H1 (cell line): Measurements from ENCODE around the gene TMEM63A. TPM values are rescaled to one million over a fixed set of nuclear protein-coding genes. Genes with fewer than 3 reads are reported as not detected.

ENCODE experiments used
- CTCF ChIA-PET: fragments of 300-600 bp; sonication (Branson Sonifier 250); formaldehyde crosslinking; loops from one replicate; lab custom pipeline; 2021; ENCODE audit not compliant: partially characterized antibody; lab: Charles Lee
- POLR2A ChIA-PET: fragments of 300-600 bp; sonication (Branson Sonifier 250); formaldehyde crosslinking; loops from one replicate; lab custom pipeline; 2021; ENCODE audit warnings: inconsistent platforms; ENCODE audit not compliant: partially characterized antibody; lab: Charles Lee
- DNase-seq, 2 experiments: peaks; one replicate each; pipeline versions ENCODE4 v3.0.0 to v3.0.0-alpha.2; 2010 to 2022; ENCODE audit warnings: low spot score in 2 of 2, low read depth in 1 of 2, mixed read lengths in 1 of 2
- FAIRE-seq: peaks from 2 replicates; lab custom pipeline; 2011; peaks lifted over from hg19 to GRCh38; lab: Jason Lieb, UNC
- H2AFZ ChIP-seq: 2 replicates; pipeline ENCODE4 v1.8.1; 2012; ENCODE audit warnings: low read length, inconsistent platforms
- H2AK5ac ChIP-seq: 2 replicates; pipeline ENCODE4 v1.6.1; 2013; ENCODE audit warnings: low read depth, low read length
- H2BK120ac ChIP-seq: replicated peaks from 2 replicates; pipeline ENCODE3; 2013; ENCODE audit warnings: low read depth, low read length, inconsistent platforms
- H2BK12ac ChIP-seq: 2 replicates; pipeline ENCODE4 v1.6.1; 2013; ENCODE audit warnings: low read depth, low read length
- H2BK15ac ChIP-seq: 2 replicates; pipeline ENCODE4 v1.6.1; 2013; ENCODE audit warnings: low read length
- H2BK20ac ChIP-seq: 2 replicates; pipeline ENCODE4 v1.6.1; 2013; ENCODE audit warnings: low read length
- H2BK5ac ChIP-seq: 2 replicates; pipeline ENCODE4 v1.6.1; 2013; ENCODE audit warnings: low read depth, low read length
- H3K14ac ChIP-seq: 2 replicates; pipeline ENCODE4 v1.6.1; 2013; ENCODE audit warnings: inconsistent platforms; ENCODE audit not compliant: insufficient read length
- H3K18ac ChIP-seq: 2 replicates; pipeline ENCODE4 v1.6.1; 2013; ENCODE audit warnings: low read length; ENCODE audit errors: extremely low read depth
- H3K23ac ChIP-seq: 2 replicates; pipeline ENCODE4 v1.6.1; 2013; ENCODE audit warnings: inconsistent platforms; ENCODE audit not compliant: insufficient read length
- H3K23me2 ChIP-seq: 2 replicates; pipeline ENCODE4 v1.6.1; 2013; ENCODE audit warnings: low read depth, low read length
- H3K27ac ChIP-seq: 2 replicates; pipeline ENCODE4 v1.6.1; 2011; ENCODE audit warnings: low read depth, low read length, inconsistent platforms
- H3K27me3 ChIP-seq, 4 experiments: replicated peaks in 1 of 4; 1 replicate in 1 of 4; 2 replicates in 3 of 4; pipeline versions ENCODE4 v1.6.1 to v1.8.1; 2011 to 2013; ENCODE audit warnings: low read length in 3 of 4, mild to moderate bottlenecking in 3 of 4, inconsistent platforms in 2 of 4, mixed read lengths in 2 of 4, moderate library complexity in 1 of 4; ENCODE audit not compliant: control insufficient read depth in 3 of 4, insufficient read depth in 3 of 4; ENCODE audit errors: extremely low read depth in 1 of 4
- H3K36me3 ChIP-seq, 4 experiments: 2 replicates each; pipeline versions ENCODE4 v1.6.1 to v1.8.1; 2011 to 2013; ENCODE audit warnings: mild to moderate bottlenecking in 4 of 4, low read length in 3 of 4, moderate library complexity in 2 of 4, control low read depth in 1 of 4, inconsistent platforms in 1 of 4; ENCODE audit not compliant: insufficient read depth in 4 of 4, control insufficient read depth in 2 of 4
- H3K4ac ChIP-seq: replicated peaks from 2 replicates; pipeline ENCODE3; 2013; ENCODE audit warnings: low read length, low read depth, mixed read lengths, inconsistent platforms; ENCODE audit not compliant: insufficient read length
- H3K4me1 ChIP-seq, 4 experiments: replicated peaks in 1 of 4; 1 replicate in 1 of 4; 2 replicates in 3 of 4; pipeline versions ENCODE4 v1.6.1 to v1.8.1; 2011 to 2013; ENCODE audit warnings: low read length in 3 of 4, inconsistent platforms in 2 of 4, mixed read lengths in 1 of 4; ENCODE audit not compliant: insufficient read depth in 4 of 4, control insufficient read depth in 3 of 4
- H3K4me2 ChIP-seq, 2 experiments: 2 replicates each; pipeline versions ENCODE4 v1.6.1 to v1.8.1; 2011 to 2013; ENCODE audit warnings: low read depth in 2 of 2, low read length in 2 of 2, control low read depth in 1 of 2, inconsistent platforms in 1 of 2, mild to moderate bottlenecking in 1 of 2; ENCODE audit not compliant: insufficient read depth in 1 of 2
- H3K4me3 ChIP-seq, 4 experiments: fragments of 200-600, 300-600 bp in 1 of 4; sonication (generic), shearing (Covaris generic), sonication (Bioruptor Twin) in 1 of 4; 2 replicates each; pipeline versions ENCODE4 v1.5.1 to v1.8.1; 2011 to 2016; ENCODE audit warnings: low read length in 4 of 4, low read depth in 3 of 4, control low read depth in 2 of 4, inconsistent platforms in 2 of 4, mild to moderate bottlenecking in 2 of 4, mixed read lengths in 1 of 4, moderate library complexity in 1 of 4; ENCODE audit not compliant: insufficient read depth in 2 of 4; ENCODE audit errors: extremely low read depth in 1 of 4
- H3K56ac ChIP-seq: replicated peaks from 2 replicates; pipeline ENCODE3; 2013; ENCODE audit warnings: low read depth, mild to moderate bottlenecking, mixed read lengths, low read length, inconsistent platforms; ENCODE audit not compliant: insufficient read length
- H3K79me1 ChIP-seq: 2 replicates; pipeline ENCODE4 v1.6.1; 2013; ENCODE audit warnings: low read depth, low read length, control low read depth
- H3K79me2 ChIP-seq, 2 experiments: 2 replicates each; pipeline versions ENCODE4 v1.6.1 to v1.8.1; 2012 to 2013; ENCODE audit warnings: low read length in 2 of 2, mild to moderate bottlenecking in 2 of 2, inconsistent platforms in 1 of 2; ENCODE audit not compliant: insufficient read depth in 2 of 2, control insufficient read depth in 1 of 2
- H3K9ac ChIP-seq, 4 experiments: replicated peaks in 1 of 4; 1 replicate in 1 of 4; 2 replicates in 3 of 4; pipeline versions ENCODE4 v1.6.1 to v1.8.1; 2011 to 2013; ENCODE audit warnings: low read depth in 3 of 4, low read length in 3 of 4, control low read depth in 2 of 4, mild to moderate bottlenecking in 2 of 4, moderate library complexity in 2 of 4, inconsistent platforms in 1 of 4; ENCODE audit errors: extremely low read depth in 1 of 4
- H3K9me3 ChIP-seq, 2 experiments: 2 replicates each; pipeline versions ENCODE4 v1.6.1 to v1.8.1; 2012 to 2013; ENCODE audit warnings: mild to moderate bottlenecking in 2 of 2, moderate library complexity in 2 of 2, control low read depth in 1 of 2, inconsistent platforms in 1 of 2, low read depth in 1 of 2, low read length in 1 of 2, mixed read lengths in 1 of 2; ENCODE audit not compliant: insufficient read depth in 2 of 2
- H4K20me1 ChIP-seq, 2 experiments: replicated peaks in 1 of 2; 2 replicates each; pipeline versions ENCODE3 to v1.8.1; 2011 to 2013; ENCODE audit warnings: inconsistent platforms in 2 of 2, low read length in 2 of 2, mild to moderate bottlenecking in 1 of 2; ENCODE audit not compliant: insufficient read depth in 2 of 2, control insufficient read depth in 1 of 2
- H4K5ac ChIP-seq: 2 replicates; pipeline ENCODE4 v1.6.1; 2013; ENCODE audit warnings: low read length, low read depth, mixed read lengths, inconsistent platforms; ENCODE audit not compliant: insufficient read length
- H4K8ac ChIP-seq: 2 replicates; pipeline ENCODE4 v1.8.0; 2013; ENCODE audit warnings: mild to moderate bottlenecking, moderate library complexity, low read length, inconsistent platforms; ENCODE audit not compliant: insufficient read depth; ENCODE audit errors: extremely low read depth
- H4K91ac ChIP-seq: replicated peaks from 2 replicates; pipeline ENCODE3; 2013; ENCODE audit warnings: low read length, mixed read lengths, inconsistent platforms; ENCODE audit not compliant: insufficient read length
- CTBP2 ChIP-seq: IDR thresholded peaks from 2 replicates; pipeline ENCODE4 v1.7.0; 2011; ENCODE audit warnings: borderline replicate concordance, mild to moderate bottlenecking, moderate library complexity, mixed read lengths, low read length; ENCODE audit not compliant: insufficient read depth, insufficient read length
- RAD21 ChIP-seq, 2 experiments: IDR thresholded peaks in 1 of 2; conservative IDR thresholded peaks in 1 of 2; 2 replicates each; pipeline ENCODE4 v1.6.1; 2011; ENCODE audit warnings: low read depth in 2 of 2, low read length in 2 of 2, improper control_type of control experiment in 1 of 2, inconsistent platforms in 1 of 2, mild to moderate bottlenecking in 1 of 2, moderate library complexity in 1 of 2
- SAP30 ChIP-seq: fragments of 300-600 bp; sonication (generic); IDR thresholded peaks from 2 replicates; pipeline ENCODE4 v1.7.1; 2012; ENCODE audit warnings: low read length, moderate library complexity, mild to moderate bottlenecking, inconsistent platforms; ENCODE audit not compliant: insufficient read depth, insufficient replicate concordance
- WGBS, 2 experiments: shearing (Covaris generic) in 1 of 2; methylation state at CpG; one replicate each; pipeline versions ENCODE4 v1.1.6 to v1.1.7; 2013 to 2015; ENCODE audit warnings: low lambda C conversion rate in 2 of 2, mixed read lengths in 2 of 2, inconsistent platforms in 1 of 2, low coverage in 1 of 2, missing lambda C conversion rate in 1 of 2; ENCODE audit not compliant: insufficient replicate concordance in 2 of 2, insufficient coverage in 1 of 2, insufficient read length in 1 of 2; ENCODE audit errors: extremely low coverage in 1 of 2, missing lambda C conversion rate in 1 of 2; 5-methylcytosine and 5-hydroxymethylcytosine counted together
- polyA plus RNA-seq, 7 experiments: library from polyadenylated mRNA; depleted of rRNA in 3 of 7; stranded (reverse) in 5 of 7; unstranded in 2 of 7; fragments of >200 nt in 5 of 7; fragments of 200-250 nt in 2 of 7; gene quantifications; 1 replicate in 5 of 7; 2 replicates in 1 of 7; 4 replicates in 1 of 7; pipeline versions ENCODE4 v1.2.1 to v1.2.3, GENCODE V29; 2011 to 2013; ENCODE audit warnings: missing spikeins in 2 of 7, mixed read lengths in 2 of 7
- total RNA-seq: library from RNA; stranded (reverse); fragmentation: NEBNext Ultra II Directional; extraction: Animal tissue kit (Norgen Biotek cat#: 25700); gene quantifications from 2 replicates; pipeline ENCODE4 v1.2.1, GENCODE V29; 2021
- TF ChIP-seq, protein P1 (sequence below): IDR thresholded peaks from 2 replicates; pipeline ENCODE4 v1.6.1; 2011; ENCODE audit warnings: low read length, improper control_type of control experiment
- TF ChIP-seq, protein P2 (sequence below), 3 experiments: IDR thresholded peaks; 1 replicate in 2 of 3; 2 replicates in 1 of 3; pipeline versions ENCODE4 v1.5.1 to v1.6.1; 2011; ENCODE audit warnings: low read length in 3 of 3, mild to moderate bottlenecking in 3 of 3, inconsistent platforms in 2 of 3, low read depth in 1 of 3, moderate library complexity in 1 of 3; ENCODE audit not compliant: insufficient read depth in 1 of 3; ENCODE audit errors: control extremely low read depth in 1 of 3

Gene TMEM63A
- total and polyA plus RNA-seq, 2 of the 8 experiments (the other 6 are each of a cell fraction or from before 2014, with no cell fraction given): 26.1 to 55.4 TPM

DNA sequence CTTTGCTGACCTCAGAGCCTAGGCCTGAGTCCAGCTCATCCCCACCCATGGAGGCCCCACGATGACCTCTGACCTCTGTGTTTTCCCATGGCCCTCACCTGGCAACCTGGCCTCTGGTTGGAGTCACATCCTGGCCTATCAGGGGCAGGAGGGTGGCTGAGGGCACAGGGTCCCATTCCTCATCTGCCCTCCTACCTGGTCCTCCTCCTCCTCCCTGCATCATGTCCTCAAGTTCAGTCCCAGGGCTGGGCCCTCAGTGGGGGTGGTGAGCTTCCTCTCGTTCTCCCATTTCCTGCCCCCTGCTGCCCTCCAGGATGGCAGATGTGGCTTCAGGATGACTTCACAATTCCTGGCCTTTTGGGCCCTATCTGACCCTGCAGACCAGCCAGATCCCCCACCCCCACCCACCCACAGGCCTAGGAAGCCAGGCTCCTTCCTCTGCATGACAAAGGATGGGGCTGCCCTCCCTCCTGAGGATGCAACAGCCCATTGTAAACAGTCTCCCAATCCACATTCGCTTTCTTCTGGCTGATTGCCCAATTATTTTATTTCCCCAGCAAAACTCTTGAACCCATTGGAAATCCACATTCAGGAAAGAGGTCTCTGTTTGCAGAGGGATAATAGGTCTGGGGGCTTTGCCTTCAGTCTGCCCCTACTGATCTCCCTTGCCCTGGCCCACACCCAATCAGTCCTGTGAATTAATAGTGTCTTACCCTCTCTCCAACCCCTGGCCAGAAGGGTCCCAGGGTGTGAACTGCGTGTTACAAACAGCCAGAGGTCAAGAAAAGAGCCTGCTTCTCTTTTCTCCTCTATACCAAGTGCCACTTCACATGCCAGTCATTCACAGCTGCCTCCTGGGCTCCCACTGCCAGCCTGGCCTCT is 17.1 kb upstream of the TMEM63A start:
- Histone ChIP-seq H4K5ac (peak overlapping the region; percentile 37), H4K20me1 (no peaks in the 10 kb centered on the region), H2BK20ac (peak overlapping the region; percentile 99), H3K23ac (no peak overlapping the region), H2BK5ac (peak overlapping the region; percentile 93), H3K18ac (peak overlapping the region; percentile 99), H3K79me2 (no peaks in the 10 kb centered on the region), H3K36me3 (no peaks in the 10 kb centered on the region), H3K9ac (0 out of 7 replicates have a peak overlapping the region, but pooled peaks of 1 of the 4 experiments have one; percentile 29), H3K4me3 (peak overlapping the region in 3 of 4 experiments; percentile 1 to 35 (median 17); a peak in 3 of 8 replicates), H4K91ac (peak overlapping the region; percentile 98), H3K4me2 (peak overlapping the region; percentile 29 to 63), H2AFZ (no peak overlapping the region), H3K27ac (peak overlapping the region; percentile 52), H2AK5ac (peak overlapping the region; percentile 93), H3K4ac (peak overlapping the region; percentile 91), H3K9me3 (no peaks in the 10 kb centered on the region), H2BK120ac (peak overlapping the region; percentile 98), H3K23me2 (no peaks in the 10 kb centered on the region), H3K27me3 (no peaks in the 10 kb centered on the region), H4K8ac (no peak overlapping the region), H2BK15ac (no peak overlapping the region), H3K14ac (no peak overlapping the region), H3K79me1 (no peaks in the 10 kb centered on the region), H2BK12ac (peak overlapping the region; percentile 100), H3K4me1 (peaks cover 0 to 21% (median 19%) of the 10 kb centered on the region in 4 experiments; a peak in 6 of 7 replicates), H3K56ac (no peak overlapping the region)
- WGBS, 2 experiments: 6% methylated on average over 2 of the region's 4 CpGs; no CpG with 5 or more reads in 1 of the 2 experiments
- DNase-seq (peak; percentile 77 to 94), FAIRE-seq (peak; percentile 63)
- ChIA-PET CTCF (interaction anchor here (0.6 to 18.7 kb wide), 7 partner anchors 10 to 424 kb away, joined by 3 to 406 read pairs (median 4); partner anchors contain the start of genes LEFTY1 and TMEM63A), POLR2A (interaction anchor here (1.0 to 5.2 kb wide), 9 partner anchors 9 to 86 kb away, joined by 3 to 63 read pairs (median 4); partner anchors contain the start of genes LEFTY1, PYCR2 and TMEM63A)
- TF ChIP-seq SAP30: no peak
- no peak for TF ChIP-seq RAD21 (IDR thresholded peaks at IDR 0.05 in 1 of 2, conservative IDR thresholded peaks at IDR 0.05 in 1 of 2; ENCODE audit: low read depth in 2 of 2, low read length in 2 of 2)
- TF ChIP-seq, protein P1, sequence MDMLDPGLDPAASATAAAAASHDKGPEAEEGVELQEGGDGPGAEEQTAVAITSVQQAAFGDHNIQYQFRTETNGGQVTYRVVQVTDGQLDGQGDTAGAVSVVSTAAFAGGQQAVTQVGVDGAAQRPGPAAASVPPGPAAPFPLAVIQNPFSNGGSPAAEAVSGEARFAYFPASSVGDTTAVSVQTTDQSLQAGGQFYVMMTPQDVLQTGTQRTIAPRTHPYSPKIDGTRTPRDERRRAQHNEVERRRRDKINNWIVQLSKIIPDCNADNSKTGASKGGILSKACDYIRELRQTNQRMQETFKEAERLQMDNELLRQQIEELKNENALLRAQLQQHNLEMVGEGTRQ: no peak
- no peak for TF ChIP-seq CTBP2
- TF ChIP-seq, protein P2, sequence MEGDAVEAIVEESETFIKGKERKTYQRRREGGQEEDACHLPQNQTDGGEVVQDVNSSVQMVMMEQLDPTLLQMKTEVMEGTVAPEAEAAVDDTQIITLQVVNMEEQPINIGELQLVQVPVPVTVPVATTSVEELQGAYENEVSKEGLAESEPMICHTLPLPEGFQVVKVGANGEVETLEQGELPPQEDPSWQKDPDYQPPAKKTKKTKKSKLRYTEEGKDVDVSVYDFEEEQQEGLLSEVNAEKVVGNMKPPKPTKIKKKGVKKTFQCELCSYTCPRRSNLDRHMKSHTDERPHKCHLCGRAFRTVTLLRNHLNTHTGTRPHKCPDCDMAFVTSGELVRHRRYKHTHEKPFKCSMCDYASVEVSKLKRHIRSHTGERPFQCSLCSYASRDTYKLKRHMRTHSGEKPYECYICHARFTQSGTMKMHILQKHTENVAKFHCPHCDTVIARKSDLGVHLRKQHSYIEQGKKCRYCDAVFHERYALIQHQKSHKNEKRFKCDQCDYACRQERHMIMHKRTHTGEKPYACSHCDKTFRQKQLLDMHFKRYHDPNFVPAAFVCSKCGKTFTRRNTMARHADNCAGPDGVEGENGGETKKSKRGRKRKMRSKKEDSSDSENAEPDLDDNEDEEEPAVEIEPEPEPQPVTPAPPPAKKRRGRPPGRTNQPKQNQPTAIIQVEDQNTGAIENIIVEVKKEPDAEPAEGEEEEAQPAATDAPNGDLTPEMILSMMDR (IDR thresholded peaks at IDR 0.05; ENCODE audit: control extremely low read depth in 1 of 3, insufficient read depth in 1 of 3, low read depth in 1 of 3, low read length in 3 of 3): no peak
